DOHH2 (cell line): ENCODE data around the gene PDE6C.

Experiments used
- EZH2phosphoT487 ChIP-seq: fragments of 200-600 bp; sonication (generic); IDR thresholded peaks from 2 replicates; pipeline ENCODE4 v1.6.1; 2017; ENCODE audit warnings: borderline replicate concordance, mild to moderate bottlenecking, antibody characterized with exemption, low read length, moderate library complexity, mixed read lengths
- TF ChIP-seq, protein P1 (sequence below): fragments of 200-600 bp; sonication (generic); IDR thresholded peaks from one replicate; pipeline ENCODE4 v1.5.1; 2014; ENCODE audit warnings: antibody characterized with exemption, mild to moderate bottlenecking, low read depth, low read length; ENCODE audit not compliant: poor library complexity, severe bottlenecking

DNA sequence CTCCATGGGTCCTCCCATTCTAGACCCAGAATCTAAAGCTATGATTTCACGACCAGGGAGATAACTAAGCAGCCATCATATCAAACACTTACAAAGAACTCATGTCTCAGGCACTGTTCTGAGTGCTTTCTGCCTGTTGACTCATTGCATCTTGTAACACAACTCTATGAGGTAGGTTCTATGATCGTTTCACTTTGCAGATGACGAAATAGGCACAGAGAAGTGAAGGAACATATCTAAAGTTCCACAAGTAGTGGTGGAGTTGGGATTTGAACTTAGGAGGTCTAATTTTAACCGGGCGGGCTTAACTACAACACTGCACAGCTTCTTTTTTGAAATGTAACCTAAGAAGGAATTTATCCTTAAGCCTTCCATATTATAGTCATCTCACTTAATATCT is 14.2 kb upstream of the PDE6C start:
- TF ChIP-seq, protein P1, sequence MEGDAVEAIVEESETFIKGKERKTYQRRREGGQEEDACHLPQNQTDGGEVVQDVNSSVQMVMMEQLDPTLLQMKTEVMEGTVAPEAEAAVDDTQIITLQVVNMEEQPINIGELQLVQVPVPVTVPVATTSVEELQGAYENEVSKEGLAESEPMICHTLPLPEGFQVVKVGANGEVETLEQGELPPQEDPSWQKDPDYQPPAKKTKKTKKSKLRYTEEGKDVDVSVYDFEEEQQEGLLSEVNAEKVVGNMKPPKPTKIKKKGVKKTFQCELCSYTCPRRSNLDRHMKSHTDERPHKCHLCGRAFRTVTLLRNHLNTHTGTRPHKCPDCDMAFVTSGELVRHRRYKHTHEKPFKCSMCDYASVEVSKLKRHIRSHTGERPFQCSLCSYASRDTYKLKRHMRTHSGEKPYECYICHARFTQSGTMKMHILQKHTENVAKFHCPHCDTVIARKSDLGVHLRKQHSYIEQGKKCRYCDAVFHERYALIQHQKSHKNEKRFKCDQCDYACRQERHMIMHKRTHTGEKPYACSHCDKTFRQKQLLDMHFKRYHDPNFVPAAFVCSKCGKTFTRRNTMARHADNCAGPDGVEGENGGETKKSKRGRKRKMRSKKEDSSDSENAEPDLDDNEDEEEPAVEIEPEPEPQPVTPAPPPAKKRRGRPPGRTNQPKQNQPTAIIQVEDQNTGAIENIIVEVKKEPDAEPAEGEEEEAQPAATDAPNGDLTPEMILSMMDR = no peak
- TF ChIP-seq EZH2phosphoT487 = no peak
